ENCODE results near the gene FAM120AOS. TPM values are rescaled to one million over a fixed set of nuclear protein-coding genes. Genes with fewer than 3 reads are reported as not detected.

The FAM120AOS gene
- total RNA-seq, 1 donor from 2014 or later = 40.9 TPM

DNA sequence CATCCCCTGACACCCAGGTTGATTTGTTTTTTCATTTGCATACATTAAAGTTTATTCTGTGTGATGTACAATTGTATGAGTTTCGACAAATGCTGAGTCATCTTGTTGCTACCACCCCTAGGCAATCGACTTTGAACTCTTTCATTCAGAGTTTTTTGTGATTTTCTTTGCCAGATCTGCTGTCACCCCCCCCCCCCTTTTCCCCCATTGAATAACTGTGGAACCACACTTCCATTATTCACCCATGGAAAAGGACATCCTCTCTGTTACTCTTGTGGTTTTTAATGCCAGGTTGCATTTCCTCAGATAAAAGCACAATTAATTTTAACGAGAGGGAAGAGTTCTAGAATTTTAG, 13.7 kb upstream of the FAM120AOS start:
- Histone ChIP-seq H3K4me1 (peaks cover 18% of the 10 kb centered on the region), H3K9ac (no peak overlapping the region), H3K36me3 (no peaks in the 10 kb centered on the region), H2AFZ (replicated peaks) (no peak overlapping the region), H4K20me1 (ENCODE audit: low read depth) (peaks cover 44% of the 10 kb centered on the region), H3F3A (ENCODE audit: low read depth) (peaks cover 8% of the 10 kb centered on the region), H3K79me2 (ENCODE audit: low read depth) (peaks cover 100% of the 10 kb centered on the region), H3K4me3 (no peak overlapping the region), H3K27ac (no peak overlapping the region), H3K4me2 (no peak overlapping the region), H3K27me3 (no peaks in the 10 kb centered on the region), H3K9me3 (ENCODE audit: low read depth) (no peaks in the 10 kb centered on the region)
- peaks cover 4% of the 10 kb centered on the region for H3K27me3 Mint-ChIP-seq (ENCODE audit: insufficient read depth, low read depth)
- H3K4me3 Mint-ChIP-seq = no peak overlapping the region
- no peak for DNase-seq (ENCODE audit: low spot score)
- H3K27ac Mint-ChIP-seq = no peak overlapping the region
- no peaks in the 10 kb centered on the region for H3K9me3 Mint-ChIP-seq
- peaks cover 46% of the 10 kb centered on the region for H3K4me1 Mint-ChIP-seq
- H3K36me3 Mint-ChIP-seq = peaks cover 13% of the 10 kb centered on the region
- TF ChIP-seq EZH2phosphoT487 (IDR thresholded peaks at IDR 0.05) (no peak), EZH2 (IDR thresholded peaks at IDR 0.05) (no peak)
- TF ChIP-seq, protein P1, sequence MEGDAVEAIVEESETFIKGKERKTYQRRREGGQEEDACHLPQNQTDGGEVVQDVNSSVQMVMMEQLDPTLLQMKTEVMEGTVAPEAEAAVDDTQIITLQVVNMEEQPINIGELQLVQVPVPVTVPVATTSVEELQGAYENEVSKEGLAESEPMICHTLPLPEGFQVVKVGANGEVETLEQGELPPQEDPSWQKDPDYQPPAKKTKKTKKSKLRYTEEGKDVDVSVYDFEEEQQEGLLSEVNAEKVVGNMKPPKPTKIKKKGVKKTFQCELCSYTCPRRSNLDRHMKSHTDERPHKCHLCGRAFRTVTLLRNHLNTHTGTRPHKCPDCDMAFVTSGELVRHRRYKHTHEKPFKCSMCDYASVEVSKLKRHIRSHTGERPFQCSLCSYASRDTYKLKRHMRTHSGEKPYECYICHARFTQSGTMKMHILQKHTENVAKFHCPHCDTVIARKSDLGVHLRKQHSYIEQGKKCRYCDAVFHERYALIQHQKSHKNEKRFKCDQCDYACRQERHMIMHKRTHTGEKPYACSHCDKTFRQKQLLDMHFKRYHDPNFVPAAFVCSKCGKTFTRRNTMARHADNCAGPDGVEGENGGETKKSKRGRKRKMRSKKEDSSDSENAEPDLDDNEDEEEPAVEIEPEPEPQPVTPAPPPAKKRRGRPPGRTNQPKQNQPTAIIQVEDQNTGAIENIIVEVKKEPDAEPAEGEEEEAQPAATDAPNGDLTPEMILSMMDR (IDR thresholded peaks at IDR 0.05) = no peak

DNA sequence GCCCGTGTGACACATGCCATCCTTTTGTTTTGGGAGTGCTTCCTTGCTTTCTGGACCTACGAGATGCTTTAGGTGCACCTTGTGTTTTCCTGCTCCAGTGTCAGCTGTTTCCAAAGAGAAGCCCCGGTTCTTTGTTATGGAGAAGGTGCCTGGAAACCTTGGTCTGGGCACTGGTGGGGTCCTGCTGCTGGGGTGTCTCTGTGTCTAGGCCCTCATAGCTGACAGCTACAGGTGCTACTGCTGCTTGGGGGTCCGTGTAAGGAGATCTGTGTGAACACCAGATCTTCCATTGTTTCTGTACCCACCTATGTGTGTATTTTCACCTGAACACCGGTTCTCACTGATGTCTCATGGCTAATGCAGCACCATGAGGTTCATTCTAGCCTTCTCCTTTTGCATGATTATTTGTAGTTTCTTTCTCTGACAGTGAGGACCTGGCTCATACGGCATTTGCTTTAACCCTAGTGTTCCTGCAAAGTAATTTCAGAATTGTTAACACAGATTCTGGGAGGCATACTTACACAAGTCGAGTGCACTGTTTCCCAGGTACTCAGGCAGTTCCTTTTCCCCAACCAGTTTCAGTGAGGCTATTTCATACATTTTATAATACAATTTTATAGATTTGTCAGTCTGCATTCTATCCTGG, 13.2 kb upstream of the FAM120AOS start:
- Histone ChIP-seq H3K9ac (no peak overlapping the region), H3K9me3 (ENCODE audit: low read depth) (no peaks in the 10 kb centered on the region), H3K27ac (no peak overlapping the region), H3K4me3 (no peak overlapping the region), H2AFZ (replicated peaks) (no peak overlapping the region), H3K79me2 (ENCODE audit: low read depth) (peaks cover 100% of the 10 kb centered on the region), H3F3A (ENCODE audit: low read depth) (peaks cover 8% of the 10 kb centered on the region), H3K4me1 (peaks cover 18% of the 10 kb centered on the region), H3K36me3 (no peaks in the 10 kb centered on the region), H3K27me3 (no peaks in the 10 kb centered on the region), H3K4me2 (no peak overlapping the region), H4K20me1 (ENCODE audit: low read depth) (peaks cover 44% of the 10 kb centered on the region)
- no peak for DNase-seq (ENCODE audit: low spot score)
- Mint-ChIP-seq H3K36me3 (peaks cover 13% of the 10 kb centered on the region), H3K9me3 (no peaks in the 10 kb centered on the region), H3K27me3 (ENCODE audit: insufficient read depth, low read depth) (peaks cover 4% of the 10 kb centered on the region), H3K4me3 (no peak overlapping the region), H3K4me1 (peaks cover 46% of the 10 kb centered on the region), H3K27ac (no peak overlapping the region)
- no peak for TF ChIP-seq EZH2 (IDR thresholded peaks at IDR 0.05)
- TF ChIP-seq, protein P1 (IDR thresholded peaks at IDR 0.05) = no peak
- TF ChIP-seq EZH2phosphoT487 (IDR thresholded peaks at IDR 0.05) = no peak

DNA sequence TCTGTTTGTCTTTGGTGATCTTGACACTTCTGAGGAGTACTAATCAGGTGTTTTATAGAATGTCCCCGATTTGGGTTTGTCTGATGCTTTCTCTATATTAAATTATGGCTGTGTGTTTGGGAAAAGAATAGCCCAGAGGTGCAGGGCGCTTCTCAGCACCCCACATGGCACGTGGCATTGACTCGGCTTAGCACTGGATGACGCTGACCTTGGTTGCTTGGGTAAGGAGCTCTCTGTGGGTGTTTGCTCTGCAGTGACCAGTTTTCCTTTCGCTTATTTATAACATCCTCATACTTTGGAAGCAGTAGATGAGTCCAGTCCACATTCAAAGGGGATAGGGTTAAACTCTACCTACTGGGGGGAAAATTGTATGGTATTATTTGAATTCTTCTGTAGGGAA, 12.5 kb upstream of the FAM120AOS start:
- DNase-seq (ENCODE audit: low spot score) = no peak
- H3K4me1 ChIP-seq = peaks cover 18% of the 10 kb centered on the region
- Mint-ChIP-seq H3K27me3 (ENCODE audit: insufficient read depth, low read depth) (peaks cover 4% of the 10 kb centered on the region), H3K4me1 (peaks cover 49% of the 10 kb centered on the region), H3K4me3 (no peak overlapping the region), H3K36me3 (peaks cover 9% of the 10 kb centered on the region), H3K9me3 (no peaks in the 10 kb centered on the region), H3K27ac (no peak overlapping the region)
- no peak overlapping the region for H3K27ac ChIP-seq
- no peak for TF ChIP-seq EZH2phosphoT487 (IDR thresholded peaks at IDR 0.05)
- TF ChIP-seq, protein P1 (IDR thresholded peaks at IDR 0.05) = no peak
- no peak for TF ChIP-seq EZH2 (IDR thresholded peaks at IDR 0.05)
- no peaks in the 10 kb centered on the region for H3K27me3 ChIP-seq
- H3K36me3 ChIP-seq = no peaks in the 10 kb centered on the region
- H3K4me2 ChIP-seq = no peak overlapping the region
- no peaks in the 10 kb centered on the region for H3K9me3 ChIP-seq (ENCODE audit: low read depth)
- H2AFZ ChIP-seq (replicated peaks) = no peak overlapping the region
- H3K9ac ChIP-seq = no peak overlapping the region
- no peak overlapping the region for H3K4me3 ChIP-seq
- peaks cover 100% of the 10 kb centered on the region for H3K79me2 ChIP-seq (ENCODE audit: low read depth)
- H3F3A ChIP-seq (ENCODE audit: low read depth) = peaks cover 8% of the 10 kb centered on the region
- peaks cover 44% of the 10 kb centered on the region for H4K20me1 ChIP-seq (ENCODE audit: low read depth)

Data from neural progenitor cell (in vitro differentiated cells).